Progenitor cell of endocrine pancreas (in vitro differentiated cells): Measurements from ENCODE around the gene ZBTB17. TPM values are rescaled to one million over a fixed set of nuclear protein-coding genes. Genes with fewer than 3 reads are reported as not detected.

Experiments used
- DNase-seq: peaks from one replicate; pipeline ENCODE4 v3.0.0; 2021; ENCODE audit warnings: low spot score; ENCODE audit not compliant: unreplicated experiment
- H3K27ac Mint-ChIP-seq: 2 replicates; pipeline ENCODE4 v1.8.0; 2021; ENCODE audit warnings: mild to moderate bottlenecking, moderate library complexity, mixed read lengths
- H3K27me3 Mint-ChIP-seq: 2 replicates; pipeline ENCODE4 v1.8.0; 2021; ENCODE audit warnings: mixed read lengths
- H3K36me3 Mint-ChIP-seq: 2 replicates; pipeline ENCODE4 v1.8.0; 2022; ENCODE audit warnings: mixed read lengths; ENCODE audit not compliant: insufficient read depth
- H3K4me1 Mint-ChIP-seq: 2 replicates; pipeline ENCODE4 v1.8.0; 2021; ENCODE audit warnings: low read depth, mixed read lengths
- H3K4me3 Mint-ChIP-seq: 2 replicates; pipeline ENCODE4 v1.8.0; 2021; ENCODE audit warnings: low read depth, mild to moderate bottlenecking, moderate library complexity, mixed read lengths
- H3K9me3 Mint-ChIP-seq: 2 replicates; pipeline ENCODE4 v1.8.0; 2021; ENCODE audit warnings: low read depth, mixed read lengths
- CTCF ChIP-seq: fragments of 200-600 bp; sonication (generic); IDR thresholded peaks from one replicate; pipeline ENCODE4 v1.5.0; 2021; ENCODE audit warnings: antibody characterized with exemption, mild to moderate bottlenecking; ENCODE audit not compliant: unreplicated experiment
- total RNA-seq: library from RNA; stranded (reverse); gene quantifications from 2 replicates; pipeline ENCODE4 v1.2.1, GENCODE V29; 2021

The ZBTB17 gene
- total RNA-seq, 1 donor from 2014 or later: 57.7 TPM

DNA sequence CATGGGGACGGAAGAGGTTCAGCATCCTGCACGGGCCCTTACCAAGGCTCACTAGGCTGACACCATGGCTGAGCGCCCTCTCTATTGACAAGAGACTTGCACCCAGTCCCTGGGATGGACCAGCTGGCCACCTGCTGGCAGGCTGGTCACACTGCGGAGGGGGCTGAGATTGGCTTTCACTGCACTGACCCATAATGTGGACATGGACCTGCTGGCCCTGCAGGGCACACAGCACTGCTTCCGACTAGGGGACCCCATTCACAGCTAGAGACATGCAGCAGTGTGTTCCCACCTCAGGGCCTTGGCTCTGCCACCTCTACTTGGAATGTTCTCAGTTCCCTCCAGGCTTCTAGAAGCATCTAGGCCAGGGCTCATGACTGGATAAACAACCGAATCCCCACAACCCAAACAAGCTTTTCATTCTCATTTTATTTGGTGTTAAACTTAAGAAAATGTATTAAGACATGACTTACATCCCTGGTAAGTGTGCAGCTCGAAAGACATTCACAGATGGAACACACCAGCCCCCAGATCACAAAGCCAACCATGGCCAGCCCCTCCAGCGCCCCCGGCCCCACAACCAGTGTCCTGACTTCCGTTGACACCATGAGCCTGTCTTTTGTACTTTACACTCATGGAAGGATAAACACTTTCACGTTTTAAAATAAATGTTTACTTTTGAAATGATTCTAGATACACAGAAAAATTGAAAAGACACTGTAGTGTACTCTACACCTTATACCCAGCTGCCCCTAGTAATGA, 18.9 kb upstream of the ZBTB17 start:
- DNase-seq: no peak
- TF ChIP-seq CTCF: peak; percentile 66
- H3K9me3 Mint-ChIP-seq: no peaks in the 10 kb centered on the region
- H3K27ac Mint-ChIP-seq: no peak overlapping the region
- no peaks in the 10 kb centered on the region for H3K36me3 Mint-ChIP-seq
- H3K4me3 Mint-ChIP-seq: no peak overlapping the region
- H3K4me1 Mint-ChIP-seq: no peaks in the 10 kb centered on the region
- peaks cover 9% of the 10 kb centered on the region for H3K27me3 Mint-ChIP-seq

- no peak overlapping the region for H3K27ac Mint-ChIP-seq
- no peak overlapping the region for H3K4me3 Mint-ChIP-seq
- TF ChIP-seq CTCF: no peak
- H3K9me3 Mint-ChIP-seq: no peaks in the 10 kb centered on the region
- no peaks in the 10 kb centered on the region for H3K4me1 Mint-ChIP-seq
- peaks cover 9% of the 10 kb centered on the region for H3K27me3 Mint-ChIP-seq
- DNase-seq: no peak
- H3K36me3 Mint-ChIP-seq: no peaks in the 10 kb centered on the region
Measured at GRCh38 chr1:15994081-15994480, 18.2 kb upstream of the ZBTB17 start.

GRCh38 chr1:15993666-15994065, 17.8 kb upstream of the ZBTB17 start:
- no peaks in the 10 kb centered on the region for H3K36me3 Mint-ChIP-seq
- DNase-seq: no peak
- H3K27ac Mint-ChIP-seq: no peak overlapping the region
- no peak overlapping the region for H3K4me3 Mint-ChIP-seq
- no peaks in the 10 kb centered on the region for H3K9me3 Mint-ChIP-seq
- peaks cover 6% of the 10 kb centered on the region for H3K27me3 Mint-ChIP-seq
- TF ChIP-seq CTCF: no peak
- no peaks in the 10 kb centered on the region for H3K4me1 Mint-ChIP-seq

DNA sequence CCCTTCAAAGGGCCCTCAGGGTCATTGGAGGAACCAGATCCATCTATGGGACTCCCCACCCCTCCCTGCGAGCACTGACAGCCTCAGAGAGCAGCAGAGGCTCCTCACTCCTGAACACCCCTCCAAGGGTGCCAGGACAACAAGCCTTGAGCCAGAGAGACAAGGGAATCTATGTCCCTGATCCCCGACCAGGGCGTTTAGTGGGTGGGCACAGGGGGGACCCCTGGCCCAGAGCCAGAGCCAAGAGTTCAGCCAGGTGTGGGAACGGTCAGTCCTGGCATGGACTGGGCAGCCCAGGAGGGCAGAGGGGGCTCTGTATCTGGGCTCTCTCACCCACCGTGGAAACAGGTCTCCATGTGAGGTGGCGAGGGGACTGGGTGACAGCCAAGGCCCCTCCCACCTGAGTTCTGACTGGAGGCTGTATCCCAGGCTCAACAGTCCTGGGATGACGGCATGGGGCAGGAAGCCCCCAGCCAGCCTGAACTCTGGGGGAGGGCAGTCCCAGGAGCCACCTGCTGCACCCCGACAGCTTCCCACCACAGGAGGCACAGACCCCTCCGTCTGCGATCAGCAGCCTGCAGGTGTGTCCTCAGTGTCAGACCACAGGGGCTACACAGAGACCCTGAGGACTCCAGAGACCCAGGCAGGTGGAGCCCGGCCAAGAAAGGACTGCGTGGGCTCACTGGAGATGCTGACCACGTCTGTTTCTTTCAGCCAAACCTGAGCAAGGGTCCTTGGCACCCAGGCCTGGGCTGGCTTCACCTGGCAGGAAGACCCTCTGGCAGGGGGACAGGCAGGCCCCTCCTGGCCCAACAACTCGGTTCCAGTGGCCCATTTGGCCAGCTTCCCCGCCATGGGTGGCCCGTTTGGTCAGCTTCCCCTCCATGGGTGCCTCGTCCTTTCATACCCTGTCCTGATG, 16.9 kb upstream of the ZBTB17 start:
- DNase-seq: no peak

More for the DNA sequence above, 16.9 kb upstream of the ZBTB17 start:
- no peaks in the 10 kb centered on the region for H3K4me1 Mint-ChIP-seq
- no peak overlapping the region for H3K27ac Mint-ChIP-seq
- H3K27me3 Mint-ChIP-seq: peaks cover under 1% of the 10 kb centered on the region
- no peak overlapping the region for H3K4me3 Mint-ChIP-seq
- H3K36me3 Mint-ChIP-seq: no peaks in the 10 kb centered on the region
- H3K9me3 Mint-ChIP-seq: no peaks in the 10 kb centered on the region
- TF ChIP-seq CTCF: no peak
